Glutamatergic neuron (in vitro differentiated cells): ENCODE measurements around the gene GATAD2B. TPM values are rescaled to one million over a fixed set of nuclear protein-coding genes. Genes with fewer than 3 reads are reported as not detected.

ENCODE experiments used
- DNase-seq: peaks from one replicate; pipeline ENCODE4 v3.0.0; 2022
- H3K27ac Mint-ChIP-seq: one replicate; pipeline ENCODE4 v1.8.0; 2020; ENCODE audit warnings: mild to moderate bottlenecking, mixed read lengths, inconsistent platforms; ENCODE audit not compliant: unreplicated experiment
- H3K27me3 Mint-ChIP-seq: one replicate; pipeline ENCODE4 v1.8.0; 2020; ENCODE audit warnings: mild to moderate bottlenecking, moderate library complexity, mixed read lengths, inconsistent platforms; ENCODE audit not compliant: unreplicated experiment
- H3K36me3 Mint-ChIP-seq: one replicate; pipeline ENCODE4 v1.8.0; 2020; ENCODE audit warnings: mild to moderate bottlenecking, mixed read lengths, inconsistent platforms; ENCODE audit not compliant: unreplicated experiment
- H3K4me1 Mint-ChIP-seq: one replicate; pipeline ENCODE4 v1.8.0; 2020; ENCODE audit warnings: mild to moderate bottlenecking, low read depth, mixed read lengths, inconsistent platforms; ENCODE audit not compliant: unreplicated experiment
- H3K4me3 Mint-ChIP-seq: one replicate; pipeline ENCODE4 v1.8.0; 2020; ENCODE audit warnings: mild to moderate bottlenecking, mixed read lengths, inconsistent platforms; ENCODE audit not compliant: unreplicated experiment
- H3K9me3 Mint-ChIP-seq: one replicate; pipeline ENCODE4 v1.8.0; 2020; ENCODE audit warnings: mild to moderate bottlenecking, moderate library complexity, mixed read lengths, inconsistent platforms; ENCODE audit not compliant: unreplicated experiment
- total RNA-seq: library from RNA; stranded (reverse); fragmentation: NEBNext Ultra II Directional; extraction: Animal tissue kit (Norgen Biotek cat#: 25700); gene quantifications from one replicate; pipeline ENCODE4 v1.2.1, GENCODE V29; 2021; ENCODE audit not compliant: unreplicated experiment
- TF ChIP-seq, protein P1 (sequence below): fragments of 200-600 bp; sonication (generic); IDR thresholded peaks from one replicate; pipeline ENCODE4 v1.5.0; 2021; ENCODE audit not compliant: partially characterized antibody, unreplicated experiment

Gene GATAD2B
- total RNA-seq, 1 donor from 2014 or later = 57.6 TPM

DNA sequence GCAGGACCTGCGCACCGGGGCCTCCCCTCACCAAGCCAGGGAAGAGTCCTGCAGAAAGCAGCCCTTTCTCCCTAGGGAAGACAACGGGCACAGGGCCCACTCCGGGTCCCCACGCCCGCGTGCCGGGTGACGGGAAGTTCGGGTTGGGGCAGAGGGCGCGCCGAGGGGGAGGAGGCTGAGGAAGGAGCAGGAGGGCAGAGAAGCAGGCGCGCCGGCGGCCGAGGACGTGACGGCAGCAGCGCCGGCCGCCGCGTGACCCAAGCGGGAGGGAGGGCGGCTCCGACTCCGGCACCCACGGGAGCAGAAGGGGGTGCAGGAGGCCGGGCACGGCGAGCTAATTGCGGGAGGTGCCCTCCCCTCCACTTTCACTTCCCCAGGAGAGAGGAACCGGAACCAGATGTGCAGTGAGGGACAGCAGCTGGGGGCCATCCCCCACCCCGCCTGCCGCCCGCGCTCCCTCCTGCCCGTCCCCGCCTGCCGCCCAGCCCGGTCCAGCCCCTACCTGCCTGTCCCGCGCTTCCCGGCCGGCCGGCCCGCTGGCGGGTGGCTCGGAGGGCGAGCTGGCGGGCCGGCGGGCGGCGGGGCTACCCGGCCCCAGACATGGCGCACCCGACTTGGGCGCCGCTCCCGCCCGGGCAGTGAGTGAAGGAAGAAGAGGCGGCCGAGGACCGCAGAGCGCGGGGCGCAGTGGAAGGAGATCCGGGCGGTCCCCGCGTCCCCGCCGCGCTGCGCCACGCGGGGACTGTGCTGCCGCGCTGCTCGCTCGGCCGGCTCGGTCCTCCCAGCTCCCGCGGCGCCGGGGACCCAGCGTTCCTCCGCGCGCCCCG, 23.2 kb upstream of the GATAD2B start:
- Mint-ChIP-seq H3K27me3 (peaks cover 3% of the 10 kb centered on the region), H3K4me3 (peak overlapping the region; percentile 89), H3K9me3 (peaks cover 7% of the 10 kb centered on the region), H3K27ac (peak overlapping the region; percentile 84), H3K36me3 (no peaks in the 10 kb centered on the region), H3K4me1 (peaks cover 3% of the 10 kb centered on the region)
- DNase-seq = peak; percentile 71
- TF ChIP-seq, protein P1, sequence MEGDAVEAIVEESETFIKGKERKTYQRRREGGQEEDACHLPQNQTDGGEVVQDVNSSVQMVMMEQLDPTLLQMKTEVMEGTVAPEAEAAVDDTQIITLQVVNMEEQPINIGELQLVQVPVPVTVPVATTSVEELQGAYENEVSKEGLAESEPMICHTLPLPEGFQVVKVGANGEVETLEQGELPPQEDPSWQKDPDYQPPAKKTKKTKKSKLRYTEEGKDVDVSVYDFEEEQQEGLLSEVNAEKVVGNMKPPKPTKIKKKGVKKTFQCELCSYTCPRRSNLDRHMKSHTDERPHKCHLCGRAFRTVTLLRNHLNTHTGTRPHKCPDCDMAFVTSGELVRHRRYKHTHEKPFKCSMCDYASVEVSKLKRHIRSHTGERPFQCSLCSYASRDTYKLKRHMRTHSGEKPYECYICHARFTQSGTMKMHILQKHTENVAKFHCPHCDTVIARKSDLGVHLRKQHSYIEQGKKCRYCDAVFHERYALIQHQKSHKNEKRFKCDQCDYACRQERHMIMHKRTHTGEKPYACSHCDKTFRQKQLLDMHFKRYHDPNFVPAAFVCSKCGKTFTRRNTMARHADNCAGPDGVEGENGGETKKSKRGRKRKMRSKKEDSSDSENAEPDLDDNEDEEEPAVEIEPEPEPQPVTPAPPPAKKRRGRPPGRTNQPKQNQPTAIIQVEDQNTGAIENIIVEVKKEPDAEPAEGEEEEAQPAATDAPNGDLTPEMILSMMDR = no peak

DNA sequence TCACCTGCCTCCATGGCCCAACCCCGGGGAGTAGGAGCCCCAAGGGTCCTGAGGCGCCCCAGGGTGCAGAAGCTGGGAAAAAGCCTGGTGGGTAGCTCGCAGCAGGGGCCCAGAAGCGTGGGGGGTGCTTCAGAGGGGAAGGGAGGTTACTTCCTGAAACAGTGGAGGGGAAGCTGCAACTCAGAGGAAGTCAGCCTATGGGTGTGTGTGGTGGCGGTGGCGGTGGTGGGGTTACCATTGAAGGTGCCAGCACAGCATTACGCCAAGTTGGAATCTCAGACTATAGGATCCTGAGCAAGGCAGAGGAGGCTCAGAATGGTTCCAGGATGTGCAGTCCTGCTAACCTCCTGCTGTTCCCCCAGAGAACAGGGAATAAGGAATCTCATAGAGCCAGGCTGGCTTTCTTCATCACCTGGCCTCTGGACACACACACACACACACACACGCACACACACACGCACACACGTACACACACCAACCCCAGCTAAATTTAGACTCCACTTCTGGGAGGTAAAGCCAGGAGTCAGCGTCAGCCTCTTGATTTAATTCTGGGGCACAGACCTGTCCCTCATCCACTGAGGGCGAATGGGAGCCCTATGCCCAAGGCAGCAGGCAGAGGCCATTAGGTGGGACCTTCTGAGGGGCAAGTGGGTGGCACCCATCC, 22.5 kb upstream of the GATAD2B start:
- H3K27ac Mint-ChIP-seq = peak overlapping the region; percentile 84
- DNase-seq = no peak
- peak overlapping the region; percentile 89 for H3K4me3 Mint-ChIP-seq
- TF ChIP-seq, protein P1 = no peak
- H3K9me3 Mint-ChIP-seq = peaks cover 7% of the 10 kb centered on the region
- no peaks in the 10 kb centered on the region for H3K36me3 Mint-ChIP-seq
- peaks cover 6% of the 10 kb centered on the region for H3K27me3 Mint-ChIP-seq
- peaks cover 3% of the 10 kb centered on the region for H3K4me1 Mint-ChIP-seq

DNA sequence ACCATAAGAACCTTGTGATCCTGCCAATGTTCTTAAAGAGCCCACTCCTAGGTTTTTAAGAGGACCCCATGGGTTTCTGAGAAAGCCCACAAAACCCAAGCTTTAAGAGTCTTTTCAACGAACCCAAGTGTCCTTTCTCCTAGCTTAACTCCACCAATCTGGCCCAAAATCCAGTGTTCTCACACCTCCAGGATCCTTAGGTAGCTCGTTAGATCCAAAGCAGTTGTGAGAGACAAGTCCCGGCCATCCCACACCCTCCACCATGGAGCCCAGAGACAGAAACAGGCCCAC, 22.0 kb upstream of the GATAD2B start:
- H3K27ac Mint-ChIP-seq = no peak overlapping the region
- TF ChIP-seq, protein P1 = no peak

DNA sequence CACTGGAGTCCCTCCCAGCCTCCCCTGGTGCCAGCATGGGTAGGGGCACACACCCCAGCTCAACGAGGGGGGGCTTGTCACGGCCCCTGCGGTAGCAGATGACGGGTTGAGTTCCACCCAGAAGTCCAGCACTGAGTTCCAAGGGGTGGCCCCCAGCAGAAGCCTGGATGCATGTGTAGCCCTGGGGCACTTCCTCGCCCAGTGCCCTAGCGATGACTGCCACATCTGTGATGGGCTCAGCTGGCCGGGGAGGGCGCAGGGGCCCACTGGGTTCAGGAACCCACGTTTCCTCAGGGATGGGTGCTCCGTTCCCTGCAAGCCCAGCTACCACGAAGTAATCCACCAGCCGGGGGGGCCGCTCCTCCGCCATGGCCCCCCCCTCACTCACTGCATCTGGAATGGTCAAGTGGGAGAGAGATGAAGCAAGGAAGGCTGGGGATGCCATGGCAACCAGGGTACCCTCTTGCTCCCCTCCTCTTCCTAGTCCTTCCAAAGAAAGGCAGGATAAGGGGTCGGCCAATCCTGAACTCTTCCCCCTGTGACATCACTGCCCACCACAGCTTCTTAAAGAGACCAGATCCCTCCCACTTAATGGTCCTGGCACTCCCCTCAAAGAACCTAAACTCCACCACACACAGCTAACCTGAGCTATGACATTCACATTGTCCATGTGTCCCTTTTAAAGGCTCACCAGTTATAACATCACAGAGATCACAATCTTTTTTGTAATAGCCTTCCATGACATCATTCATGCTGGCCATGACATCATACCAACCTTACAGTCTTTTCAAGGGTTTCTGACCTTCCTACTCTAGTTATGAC, 21.4 kb upstream of the GATAD2B start:
- peaks cover 7% of the 10 kb centered on the region for H3K9me3 Mint-ChIP-seq
- H3K27me3 Mint-ChIP-seq = peaks cover 7% of the 10 kb centered on the region
- TF ChIP-seq, protein P1 = no peak
- DNase-seq = no peak
- H3K36me3 Mint-ChIP-seq = no peaks in the 10 kb centered on the region
- H3K4me3 Mint-ChIP-seq = peak overlapping the region; percentile 26
- H3K4me1 Mint-ChIP-seq = peaks cover 3% of the 10 kb centered on the region
- no peak overlapping the region for H3K27ac Mint-ChIP-seq

More for the DNA sequence above, 22.0 kb upstream of the GATAD2B start:
- Mint-ChIP-seq H3K27me3 (peaks cover 7% of the 10 kb centered on the region), H3K4me3 (no peak overlapping the region), H3K9me3 (peaks cover 7% of the 10 kb centered on the region), H3K4me1 (peaks cover 3% of the 10 kb centered on the region), H3K36me3 (no peaks in the 10 kb centered on the region)
- DNase-seq = no peak
